MCF 10A (cell line): Measurements from ENCODE around the gene ARPC4. TPM values are rescaled to one million over a fixed set of nuclear protein-coding genes. Genes with fewer than 3 reads are reported as not detected.
"Not testable (repeated sequence)": the region's sequence is repeated elsewhere in the genome, so short reads cannot be mapped to it uniquely, and the experiment has no call there.

ENCODE experiments used
- BruUV-seq: library from RNA; stranded (reverse); fragments of 400-500 nt; replicated peaks from 2 replicates; lab custom pipeline; 2021; lab: Mats Ljungman, UMichigan
- CTCF ChIA-PET: fragments of 300-600 bp; sonication (Branson Sonifier 250); formaldehyde crosslinking; extraction: SDS; loops from one replicate; lab custom pipeline; 2021; ENCODE audit warnings: antibody characterized with exemption, inconsistent platforms; lab: Yijun Ruan, JAX
- POLR2A ChIA-PET: fragments of 300-600, 350-650 bp; sonication (Branson Sonifier 250); formaldehyde crosslinking; extraction: SDS; loops from one replicate; lab custom pipeline; 2020; ENCODE audit warnings: antibody characterized with exemption, inconsistent platforms; lab: Yijun Ruan, JAX
- DNase-seq: peaks from one replicate; pipeline ENCODE4 v3.0.0-alpha.2; 2018; ENCODE audit not compliant: unreplicated experiment
- H3K27ac Mint-ChIP-seq: one replicate; pipeline ENCODE4 v1.8.0; 2022; ENCODE audit warnings: mild to moderate bottlenecking, low read depth, mixed read lengths; ENCODE audit not compliant: unreplicated experiment
- H3K27me3 Mint-ChIP-seq: one replicate; pipeline ENCODE4 v1.8.0; 2022; ENCODE audit warnings: mixed read lengths; ENCODE audit not compliant: insufficient read depth, unreplicated experiment
- H3K36me3 Mint-ChIP-seq: one replicate; pipeline ENCODE4 v1.8.0; 2022; ENCODE audit warnings: mild to moderate bottlenecking, moderate library complexity, mixed read lengths; ENCODE audit not compliant: insufficient read depth, unreplicated experiment
- H3K4me1 Mint-ChIP-seq: one replicate; pipeline ENCODE4 v1.8.0; 2022; ENCODE audit warnings: mixed read lengths; ENCODE audit not compliant: insufficient read depth, unreplicated experiment
- H3K4me3 Mint-ChIP-seq: one replicate; pipeline ENCODE4 v1.8.0; 2022; ENCODE audit warnings: mild to moderate bottlenecking, moderate library complexity, mixed read lengths; ENCODE audit not compliant: unreplicated experiment
- H3K9me3 Mint-ChIP-seq: one replicate; pipeline ENCODE4 v1.8.0; 2022; ENCODE audit warnings: mixed read lengths; ENCODE audit not compliant: unreplicated experiment
- intact Hi-C: fragments of 100-400 bp; cut with micrococcal nuclease; formaldehyde crosslinking; loops from 2 replicates; pipeline ENCODE4 v1.14.1; 2022
- total RNA-seq: library from RNA; stranded (reverse); gene quantifications from 2 replicates; pipeline ENCODE4 v1.2.3, GENCODE V29; 2022
- TF ChIP-seq, protein P1 (sequence below): fragments of 200-600 bp; IDR thresholded peaks from one replicate; pipeline ENCODE4 v1.8.0; 2022; ENCODE audit warnings: antibody characterized with exemption, mild to moderate bottlenecking; ENCODE audit not compliant: unreplicated experiment

Gene ARPC4
- total RNA-seq, 1 experiment from 2014 or later = 122 TPM

DNA sequence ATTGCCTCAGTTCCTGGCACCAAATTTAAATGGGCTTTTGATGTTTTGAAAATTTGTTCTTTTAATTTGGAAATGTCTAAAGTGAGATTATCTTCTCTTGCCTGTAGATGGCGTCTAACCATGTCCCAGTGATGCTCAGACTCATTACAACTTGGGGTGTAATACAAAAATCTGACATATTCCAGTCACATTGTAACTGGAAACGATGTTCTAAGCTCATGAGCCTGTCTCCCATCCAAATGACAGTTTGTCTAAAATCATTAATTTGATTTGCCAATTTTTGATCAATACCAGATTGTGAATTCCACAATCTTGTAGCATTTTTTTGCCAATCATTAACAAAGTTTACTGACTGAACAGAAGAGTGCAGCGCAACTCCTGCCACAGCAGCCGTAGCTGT is 56.0 kb downstream of the ARPC4 start:
- BruUV-seq, H3K4me3 Mint-ChIP-seq, H3K9me3 Mint-ChIP-seq, H3K27me3 Mint-ChIP-seq, H3K36me3 Mint-ChIP-seq: not testable (repeated sequence)
- POLR2A ChIA-PET = interaction anchor here (1.0 to 2.1 kb wide), 10 partner anchors 17 to 98 kb away, joined by 3 to 12 read pairs (median 6); partner anchors contain the start of genes CRELD1 and IL17RE
- TF ChIP-seq, protein P1, sequence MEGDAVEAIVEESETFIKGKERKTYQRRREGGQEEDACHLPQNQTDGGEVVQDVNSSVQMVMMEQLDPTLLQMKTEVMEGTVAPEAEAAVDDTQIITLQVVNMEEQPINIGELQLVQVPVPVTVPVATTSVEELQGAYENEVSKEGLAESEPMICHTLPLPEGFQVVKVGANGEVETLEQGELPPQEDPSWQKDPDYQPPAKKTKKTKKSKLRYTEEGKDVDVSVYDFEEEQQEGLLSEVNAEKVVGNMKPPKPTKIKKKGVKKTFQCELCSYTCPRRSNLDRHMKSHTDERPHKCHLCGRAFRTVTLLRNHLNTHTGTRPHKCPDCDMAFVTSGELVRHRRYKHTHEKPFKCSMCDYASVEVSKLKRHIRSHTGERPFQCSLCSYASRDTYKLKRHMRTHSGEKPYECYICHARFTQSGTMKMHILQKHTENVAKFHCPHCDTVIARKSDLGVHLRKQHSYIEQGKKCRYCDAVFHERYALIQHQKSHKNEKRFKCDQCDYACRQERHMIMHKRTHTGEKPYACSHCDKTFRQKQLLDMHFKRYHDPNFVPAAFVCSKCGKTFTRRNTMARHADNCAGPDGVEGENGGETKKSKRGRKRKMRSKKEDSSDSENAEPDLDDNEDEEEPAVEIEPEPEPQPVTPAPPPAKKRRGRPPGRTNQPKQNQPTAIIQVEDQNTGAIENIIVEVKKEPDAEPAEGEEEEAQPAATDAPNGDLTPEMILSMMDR = peak; percentile 49
- H3K4me1 Mint-ChIP-seq = peaks cover 35% of the 10 kb centered on the region
- CTCF ChIA-PET = interaction anchor here (0.6 to 4.5 kb wide), 16 partner anchors 16 to 178 kb away, joined by 3 to 31 read pairs (median 5); partner anchors contain the start of gene IL17RE
- intact Hi-C loops = loop anchor here (1.0 to 10.0 kb wide), 5 partner anchors 48 to 436 kb away; partner anchors contain the start of genes CRELD1 and IL17RC
- H3K27ac Mint-ChIP-seq = peak overlapping the region; percentile 33
- DNase-seq = peak; percentile 49

DNA sequence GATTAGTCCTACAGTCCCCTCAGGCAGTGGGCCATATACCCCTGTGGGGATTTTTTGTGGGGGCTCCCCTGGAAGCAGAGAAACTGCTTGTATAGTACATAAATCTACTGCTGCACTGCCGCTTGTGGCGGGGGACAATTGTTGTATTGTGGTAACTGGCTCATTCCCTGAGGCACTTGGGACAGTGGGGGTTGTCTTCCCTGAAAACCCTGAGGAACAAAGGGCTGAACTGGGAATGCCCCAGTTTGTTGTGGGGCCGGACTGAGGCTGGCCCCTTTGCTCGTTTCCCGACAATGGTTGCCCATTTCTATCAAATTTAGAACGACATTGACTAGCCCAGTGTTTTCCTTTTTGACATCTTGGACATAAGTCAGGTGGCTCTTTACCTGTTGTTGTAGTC is 58.5 kb downstream of the ARPC4 start:
- CTCF ChIA-PET = interaction anchor here (0.6 to 4.5 kb wide), 7 partner anchors 13 to 95 kb away, joined by 4 to 31 read pairs (median 5); partner anchors contain the start of gene IL17RC
- peaks cover 35% of the 10 kb centered on the region for H3K4me1 Mint-ChIP-seq
- BruUV-seq, H3K4me3 Mint-ChIP-seq, H3K36me3 Mint-ChIP-seq, H3K9me3 Mint-ChIP-seq, H3K27me3 Mint-ChIP-seq, DNase-seq, intact Hi-C loops: not testable (repeated sequence)
- POLR2A ChIA-PET = interaction anchor here (0.6 to 3.6 kb wide), 15 partner anchors 13 to 398 kb away, joined by 3 to 22 read pairs (median 6); partner anchors contain the start of genes CRELD1, IL17RC and IL17RE
- peak overlapping the region; percentile 49 for H3K27ac Mint-ChIP-seq

DNA sequence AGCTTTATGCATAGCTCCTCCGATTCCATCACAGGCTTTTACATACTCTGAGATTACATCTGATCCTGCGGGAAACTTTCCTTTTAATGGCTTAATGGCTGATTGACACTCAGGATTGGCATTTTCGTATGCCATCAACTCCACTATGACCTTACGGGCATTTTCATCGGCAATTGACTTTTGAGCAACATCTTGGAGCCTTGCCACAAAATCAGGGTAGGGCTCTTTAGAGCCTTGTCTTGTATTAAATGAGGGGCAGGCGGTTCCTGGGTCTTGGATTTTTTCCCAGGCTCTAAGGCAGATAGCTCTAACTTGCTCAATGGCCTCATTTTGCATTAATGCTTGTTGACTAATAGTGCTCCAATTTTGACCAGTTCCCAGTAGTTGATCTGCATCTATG is 59.0 kb downstream of the ARPC4 start:
- H3K4me3 Mint-ChIP-seq, H3K27me3 Mint-ChIP-seq, H3K9me3 Mint-ChIP-seq, BruUV-seq, intact Hi-C loops, H3K36me3 Mint-ChIP-seq: not testable (repeated sequence)
- ChIA-PET POLR2A (interaction anchor here (0.6 to 3.6 kb wide), 14 partner anchors 8 to 398 kb away, joined by 3 to 22 read pairs (median 6); partner anchors contain the start of genes CRELD1, IL17RC, IL17RE and RPUSD3), CTCF (interaction anchor here (0.6 to 4.5 kb wide), 6 partner anchors 13 to 94 kb away, joined by 4 to 31 read pairs (median 5); partner anchors contain the start of gene IL17RC)
- peaks cover 35% of the 10 kb centered on the region for H3K4me1 Mint-ChIP-seq
- H3K27ac Mint-ChIP-seq = peak overlapping the region; percentile 49
- DNase-seq = peak; percentile 46

DNA sequence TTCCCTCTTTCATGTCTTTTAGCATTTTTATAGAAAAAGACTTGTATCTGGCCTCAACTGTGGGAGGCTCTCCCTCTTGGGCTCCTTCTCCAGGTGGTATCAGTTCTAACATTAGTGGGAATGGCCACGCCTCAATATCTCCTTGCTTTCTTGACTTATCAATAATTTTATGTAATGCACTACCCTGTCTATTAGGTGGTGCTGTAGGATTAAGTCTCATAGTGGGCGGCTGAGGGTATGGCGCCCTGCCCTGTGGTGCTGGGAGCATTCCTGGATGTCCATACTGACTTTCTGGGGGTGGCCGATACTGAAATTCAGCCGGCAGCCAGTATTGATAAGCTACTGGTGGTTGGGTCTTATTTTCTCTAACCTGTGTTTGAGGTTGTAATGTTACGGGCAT is 59.6 kb downstream of the ARPC4 start:
- H3K4me1 Mint-ChIP-seq = peaks cover 35% of the 10 kb centered on the region
- POLR2A ChIA-PET = interaction anchor here (0.8 to 3.6 kb wide), 14 partner anchors 9 to 173 kb away, joined by 3 to 22 read pairs (median 6); partner anchors contain the start of genes CRELD1, IL17RC and RPUSD3

DNA sequence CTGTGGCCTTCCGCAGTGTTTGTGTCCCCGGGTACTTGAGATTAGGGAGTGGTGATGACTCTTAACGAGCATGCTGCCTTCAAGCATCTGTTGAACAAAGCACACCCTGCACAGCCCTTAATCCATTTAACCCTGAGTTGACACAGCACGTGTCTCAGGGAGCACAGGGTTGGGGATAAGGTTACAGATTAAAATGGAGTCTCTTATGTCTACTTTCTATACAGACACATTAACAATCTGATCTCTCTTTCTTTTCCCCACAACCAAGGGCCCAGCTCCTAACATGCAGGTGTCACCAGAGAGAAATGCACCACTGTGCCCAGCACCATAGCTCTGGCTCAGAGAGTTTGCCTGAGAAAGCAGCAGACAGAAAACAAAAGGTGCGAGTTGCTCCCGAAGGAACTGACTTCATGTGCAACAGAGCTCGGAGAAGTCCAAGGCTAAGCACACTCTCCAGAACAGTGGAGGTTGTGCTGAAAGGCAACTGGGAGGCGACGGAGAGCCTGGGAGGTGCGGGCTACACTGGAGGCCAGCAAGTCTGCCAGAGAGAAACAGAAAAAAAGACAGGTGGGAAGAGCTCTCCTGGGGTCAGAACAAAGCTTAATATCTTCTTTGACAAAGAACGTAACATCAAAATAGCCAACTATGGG is 61.5 kb downstream of the ARPC4 start:
- H3K4me3 Mint-ChIP-seq, H3K27me3 Mint-ChIP-seq, BruUV-seq, H3K27ac Mint-ChIP-seq, H3K9me3 Mint-ChIP-seq, DNase-seq, H3K36me3 Mint-ChIP-seq, intact Hi-C loops: not testable (repeated sequence)
- ChIA-PET CTCF (interaction anchor here (0.8 kb wide), 1 partner anchor 15 kb away, joined by 3 read pairs; no protein-coding TSS in a partner anchor), POLR2A (interaction anchor here (0.8 to 1.2 kb wide), 2 partner anchors 37 to 88 kb away, joined by 3 to 4 read pairs; partner anchors contain the start of gene JAGN1)
- H3K4me1 Mint-ChIP-seq = peaks cover 28% of the 10 kb centered on the region

More for the DNA sequence above, 59.6 kb downstream of the ARPC4 start:
- H3K4me3 Mint-ChIP-seq = no peak overlapping the region
- H3K27ac Mint-ChIP-seq = peak overlapping the region; percentile 49
- H3K9me3 Mint-ChIP-seq = no peaks in the 10 kb centered on the region
- TF ChIP-seq, protein P1 = no peak
- DNase-seq = no peak
- intact Hi-C loops = no loop called here
- H3K27me3 Mint-ChIP-seq = no peaks in the 10 kb centered on the region
- no TSS peak for BruUV-seq
- CTCF ChIA-PET = interaction anchor here (0.6 to 4.5 kb wide), 8 partner anchors 12 to 94 kb away, joined by 3 to 31 read pairs (median 4); partner anchors contain the start of gene TADA3
- H3K36me3 Mint-ChIP-seq = no peaks in the 10 kb centered on the region
